ENCODE data around the gene NR1I2.

GRCh38 chr3:119769394-119770149 is 12.3 kb upstream of the NR1I2 start:
- no peak for TF ChIP-seq TARDBP (IDR thresholded peaks at IDR 0.05)
- no peak for TF ChIP-seq SP1 (IDR thresholded peaks at IDR 0.05)

All from HEK293T (cell line).